Measurements from ENCODE around the gene SLC35E1. TPM values are rescaled to one million over a fixed set of nuclear protein-coding genes. Genes with fewer than 3 reads are reported as not detected.

The SLC35E1 gene
- total RNA-seq, 1 experiment from 2014 or later, result 49.1 TPM

DNA sequence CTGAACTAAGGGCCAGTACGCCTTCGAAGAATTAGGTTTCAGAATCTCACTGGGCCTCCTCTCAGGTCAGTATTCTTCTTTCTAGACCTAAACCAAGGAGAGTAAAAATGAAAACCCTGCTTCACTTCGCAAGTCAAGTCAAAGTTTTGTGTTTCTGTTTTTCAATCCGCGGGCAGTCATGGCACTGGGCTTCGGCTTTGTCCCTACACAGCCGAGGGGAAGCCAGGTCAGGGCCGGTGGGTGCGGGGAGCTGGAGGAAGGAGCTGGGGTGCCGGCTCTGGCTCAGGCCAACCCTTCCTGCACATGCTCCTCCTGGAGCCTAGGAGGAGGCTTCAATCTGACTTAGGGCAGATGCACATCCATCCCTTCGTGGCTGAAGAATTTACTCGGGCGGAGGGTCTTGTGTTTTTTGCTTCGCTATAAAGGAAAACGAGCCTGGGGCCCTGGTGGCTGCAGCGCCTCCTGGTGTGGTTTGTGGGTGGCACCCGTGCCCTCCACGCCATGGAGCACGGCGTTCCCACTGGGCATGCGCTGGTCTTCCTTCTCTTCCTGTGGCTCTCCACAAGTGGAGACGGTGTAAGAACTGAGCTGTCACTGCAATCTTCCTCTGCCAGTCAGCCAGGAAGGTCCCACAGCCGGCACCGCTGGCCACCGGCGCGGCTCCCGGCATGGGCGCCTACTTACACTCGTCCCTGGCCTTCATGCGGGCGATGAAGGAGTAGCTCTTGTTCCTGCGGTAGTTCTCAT, 53.6 kb downstream of the SLC35E1 start:
- H3K36me3 ChIP-seq (ENCODE audit: control insufficient read depth in 1 of 2, insufficient read depth in 2 of 2, low read length in 2 of 2), result peaks cover 29 to 56% of the 10 kb centered on the region in 2 experiments; a peak in 3 of 4 replicates
- CTCF ChIA-PET, result no interaction called here

DNA sequence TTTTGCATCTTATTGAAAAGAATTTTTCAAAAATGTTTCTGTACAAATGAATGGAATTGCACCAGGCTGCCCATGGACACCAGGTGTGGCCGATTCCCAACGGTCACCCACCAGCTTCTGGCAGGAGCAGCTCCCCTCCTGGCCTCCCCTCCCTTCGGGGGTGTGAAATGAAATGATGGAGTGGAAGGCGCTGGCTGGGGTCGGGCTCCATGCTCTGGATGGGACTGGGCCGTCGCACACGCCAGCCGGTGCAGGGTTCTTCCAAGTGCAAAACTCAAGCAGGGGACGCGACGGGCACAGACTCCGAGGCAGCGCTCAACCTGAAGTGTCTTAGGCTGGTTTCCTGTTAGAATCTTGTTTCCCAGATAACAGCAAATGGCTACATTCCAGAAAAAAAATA, 54.2 kb downstream of the SLC35E1 start:
- Histone ChIP-seq H3K27ac (ENCODE audit: low read depth, low read length) (no peak overlapping the region), H3K9ac (ENCODE audit: low read length) (no peak overlapping the region), H4K20me1 (ENCODE audit: insufficient read depth) (no peaks in the 10 kb centered on the region), H3K9me2 (ENCODE audit: insufficient read depth) (no peaks in the 10 kb centered on the region), H3K4me1 (ENCODE audit: control insufficient read depth in 1 of 2, insufficient read depth in 2 of 2, low read length in 2 of 2) (no peaks in the 10 kb centered on the region), H3K79me2 (ENCODE audit: insufficient read depth, low read length) (no peaks in the 10 kb centered on the region), H3K36me3 (ENCODE audit: control insufficient read depth in 1 of 2, insufficient read depth in 2 of 2, low read length in 2 of 2) (peaks cover 25 to 52% of the 10 kb centered on the region in 2 experiments; a peak in 3 of 4 replicates), H3K4me2 (ENCODE audit: low read length) (no peak overlapping the region), H3K27me3 (ENCODE audit: insufficient read depth, low read length) (no peaks in the 10 kb centered on the region), H3K9me3 (ENCODE audit: control insufficient read depth in 1 of 2, insufficient read depth in 1 of 2, low read depth in 1 of 2, low read length in 2 of 2) (no peaks in the 10 kb centered on the region), H3K4me3 (replicated peaks in 1 of 2; ENCODE audit: low read depth in 1 of 2, low read length in 2 of 2) (no peak overlapping the region), H2AFZ (ENCODE audit: low read depth, low read length, poor library complexity, severe bottlenecking) (no peak overlapping the region)
- TF ChIP-seq ZNF274 (IDR thresholded peaks at IDR 0.05; ENCODE audit: low read depth, low read length), result no peak
- TF ChIP-seq CEBPB (IDR thresholded peaks at IDR 0.05; ENCODE audit: low read depth), result no peak
- no peak for TF ChIP-seq EGR1 (IDR thresholded peaks at IDR 0.05; ENCODE audit: low read depth)
- no peak for TF ChIP-seq ELF1 (IDR thresholded peaks at IDR 0.05; ENCODE audit: borderline replicate concordance, low read depth)
- TF ChIP-seq SRF (IDR thresholded peaks at IDR 0.05; ENCODE audit: low read depth), result no peak
- TF ChIP-seq POLR2A (IDR thresholded peaks at IDR 0.05; ENCODE audit: borderline replicate concordance, extremely low read depth, insufficient read depth, insufficient read length), result no peak
- no peak for TF ChIP-seq EZH2 (IDR thresholded peaks at IDR 0.05)
- TF ChIP-seq, protein P1, sequence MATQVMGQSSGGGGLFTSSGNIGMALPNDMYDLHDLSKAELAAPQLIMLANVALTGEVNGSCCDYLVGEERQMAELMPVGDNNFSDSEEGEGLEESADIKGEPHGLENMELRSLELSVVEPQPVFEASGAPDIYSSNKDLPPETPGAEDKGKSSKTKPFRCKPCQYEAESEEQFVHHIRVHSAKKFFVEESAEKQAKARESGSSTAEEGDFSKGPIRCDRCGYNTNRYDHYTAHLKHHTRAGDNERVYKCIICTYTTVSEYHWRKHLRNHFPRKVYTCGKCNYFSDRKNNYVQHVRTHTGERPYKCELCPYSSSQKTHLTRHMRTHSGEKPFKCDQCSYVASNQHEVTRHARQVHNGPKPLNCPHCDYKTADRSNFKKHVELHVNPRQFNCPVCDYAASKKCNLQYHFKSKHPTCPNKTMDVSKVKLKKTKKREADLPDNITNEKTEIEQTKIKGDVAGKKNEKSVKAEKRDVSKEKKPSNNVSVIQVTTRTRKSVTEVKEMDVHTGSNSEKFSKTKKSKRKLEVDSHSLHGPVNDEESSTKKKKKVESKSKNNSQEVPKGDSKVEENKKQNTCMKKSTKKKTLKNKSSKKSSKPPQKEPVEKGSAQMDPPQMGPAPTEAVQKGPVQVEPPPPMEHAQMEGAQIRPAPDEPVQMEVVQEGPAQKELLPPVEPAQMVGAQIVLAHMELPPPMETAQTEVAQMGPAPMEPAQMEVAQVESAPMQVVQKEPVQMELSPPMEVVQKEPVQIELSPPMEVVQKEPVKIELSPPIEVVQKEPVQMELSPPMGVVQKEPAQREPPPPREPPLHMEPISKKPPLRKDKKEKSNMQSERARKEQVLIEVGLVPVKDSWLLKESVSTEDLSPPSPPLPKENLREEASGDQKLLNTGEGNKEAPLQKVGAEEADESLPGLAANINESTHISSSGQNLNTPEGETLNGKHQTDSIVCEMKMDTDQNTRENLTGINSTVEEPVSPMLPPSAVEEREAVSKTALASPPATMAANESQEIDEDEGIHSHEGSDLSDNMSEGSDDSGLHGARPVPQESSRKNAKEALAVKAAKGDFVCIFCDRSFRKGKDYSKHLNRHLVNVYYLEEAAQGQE (IDR thresholded peaks at IDR 0.05; ENCODE audit: low read depth), result no peak
- no peak for ATAC-seq
- intact Hi-C loops (cut with micrococcal nuclease), result no loop called here
- RAD21 ChIA-PET (ENCODE audit: low non-redundant PET in 1 of 2, low total read pairs in 2 of 2, uncharacterized antibody in 2 of 2, unreplicated experiment in 2 of 2), result no interaction called here
- BruUV-seq (replicated peaks), result TSS peak; percentile 78
- CTCF ChIA-PET, result no interaction called here
- POLR2A ChIA-PET, result no interaction called here
- DNase-seq (ENCODE audit: low read depth, low spot score), result no peak

More for the DNA sequence above, 53.6 kb downstream of the SLC35E1 start:
- Histone ChIP-seq H3K4me3 (replicated peaks in 1 of 2; ENCODE audit: low read depth in 1 of 2, low read length in 2 of 2) (no peak overlapping the region), H3K4me2 (ENCODE audit: low read length) (no peak overlapping the region), H3K79me2 (ENCODE audit: insufficient read depth, low read length) (no peaks in the 10 kb centered on the region; the same call in 1 of the 2 replicates), H3K27ac (ENCODE audit: low read depth, low read length) (no peak overlapping the region), H3K4me1 (ENCODE audit: control insufficient read depth in 1 of 2, insufficient read depth in 2 of 2, low read length in 2 of 2) (no peaks in the 10 kb centered on the region), H3K9me2 (ENCODE audit: insufficient read depth) (no peaks in the 10 kb centered on the region), H2AFZ (ENCODE audit: low read depth, low read length, poor library complexity, severe bottlenecking) (no peak overlapping the region), H3K27me3 (ENCODE audit: insufficient read depth, low read length) (no peaks in the 10 kb centered on the region), H4K20me1 (ENCODE audit: insufficient read depth) (no peaks in the 10 kb centered on the region), H3K9ac (ENCODE audit: low read length) (no peak overlapping the region), H3K9me3 (ENCODE audit: control insufficient read depth in 1 of 2, insufficient read depth in 1 of 2, low read depth in 1 of 2, low read length in 2 of 2) (no peaks in the 10 kb centered on the region)
- ChIA-PET POLR2A (no interaction called here), RAD21 (ENCODE audit: low non-redundant PET in 1 of 2, low total read pairs in 2 of 2, uncharacterized antibody in 2 of 2, unreplicated experiment in 2 of 2) (no interaction called here)
- 0 out of 2 replicates have a peak, but pooled peaks have one; percentile 12 for ATAC-seq
- no peak for DNase-seq (ENCODE audit: low read depth, low spot score)
- intact Hi-C loops (cut with micrococcal nuclease), result no loop called here
- no TSS peak for BruUV-seq (replicated peaks)
- TF ChIP-seq YY1 (IDR thresholded peaks at IDR 0.05; ENCODE audit: extremely low read depth, insufficient replicate concordance, low read depth, low read length), result no peak
- TF ChIP-seq, protein P2, sequence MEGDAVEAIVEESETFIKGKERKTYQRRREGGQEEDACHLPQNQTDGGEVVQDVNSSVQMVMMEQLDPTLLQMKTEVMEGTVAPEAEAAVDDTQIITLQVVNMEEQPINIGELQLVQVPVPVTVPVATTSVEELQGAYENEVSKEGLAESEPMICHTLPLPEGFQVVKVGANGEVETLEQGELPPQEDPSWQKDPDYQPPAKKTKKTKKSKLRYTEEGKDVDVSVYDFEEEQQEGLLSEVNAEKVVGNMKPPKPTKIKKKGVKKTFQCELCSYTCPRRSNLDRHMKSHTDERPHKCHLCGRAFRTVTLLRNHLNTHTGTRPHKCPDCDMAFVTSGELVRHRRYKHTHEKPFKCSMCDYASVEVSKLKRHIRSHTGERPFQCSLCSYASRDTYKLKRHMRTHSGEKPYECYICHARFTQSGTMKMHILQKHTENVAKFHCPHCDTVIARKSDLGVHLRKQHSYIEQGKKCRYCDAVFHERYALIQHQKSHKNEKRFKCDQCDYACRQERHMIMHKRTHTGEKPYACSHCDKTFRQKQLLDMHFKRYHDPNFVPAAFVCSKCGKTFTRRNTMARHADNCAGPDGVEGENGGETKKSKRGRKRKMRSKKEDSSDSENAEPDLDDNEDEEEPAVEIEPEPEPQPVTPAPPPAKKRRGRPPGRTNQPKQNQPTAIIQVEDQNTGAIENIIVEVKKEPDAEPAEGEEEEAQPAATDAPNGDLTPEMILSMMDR (IDR thresholded peaks at IDR 0.05 in 2 of 3, conservative IDR thresholded peaks at IDR 0.05 in 1 of 3; ENCODE audit: borderline replicate concordance in 1 of 3, insufficient read depth in 1 of 3, low read depth in 2 of 3, low read length in 2 of 3), result peak in 2 of 3 experiments; percentile 31 to 38; a peak in 3 of 6 replicates
